ENCODE measurements around the gene MECR. TPM values are rescaled to one million over a fixed set of nuclear protein-coding genes. Genes with fewer than 3 reads are reported as not detected.

The MECR gene
- total RNA-seq, 1 donor from 2014 or later = 28.7 TPM

DNA sequence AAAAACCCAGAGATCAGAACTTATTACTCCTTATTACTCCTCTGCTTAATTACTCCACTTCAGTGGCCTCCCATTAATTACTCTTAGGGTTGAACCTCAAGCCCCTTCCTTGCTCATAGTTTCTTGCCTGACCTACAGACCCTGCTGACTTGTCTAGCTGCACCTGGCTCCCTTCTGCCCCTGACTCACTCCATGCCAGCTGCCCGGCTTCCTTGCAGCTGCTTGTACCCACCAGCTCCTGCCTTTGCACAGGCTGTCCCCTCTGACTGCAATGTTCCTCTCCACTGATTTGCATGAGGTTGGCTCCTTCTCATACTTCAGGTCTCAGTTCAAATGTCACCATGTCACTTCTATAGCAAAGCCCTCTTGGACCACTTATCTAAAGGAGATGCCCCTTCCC is 3.7 kb upstream of the MECR start:
- TF ChIP-seq, protein P1, sequence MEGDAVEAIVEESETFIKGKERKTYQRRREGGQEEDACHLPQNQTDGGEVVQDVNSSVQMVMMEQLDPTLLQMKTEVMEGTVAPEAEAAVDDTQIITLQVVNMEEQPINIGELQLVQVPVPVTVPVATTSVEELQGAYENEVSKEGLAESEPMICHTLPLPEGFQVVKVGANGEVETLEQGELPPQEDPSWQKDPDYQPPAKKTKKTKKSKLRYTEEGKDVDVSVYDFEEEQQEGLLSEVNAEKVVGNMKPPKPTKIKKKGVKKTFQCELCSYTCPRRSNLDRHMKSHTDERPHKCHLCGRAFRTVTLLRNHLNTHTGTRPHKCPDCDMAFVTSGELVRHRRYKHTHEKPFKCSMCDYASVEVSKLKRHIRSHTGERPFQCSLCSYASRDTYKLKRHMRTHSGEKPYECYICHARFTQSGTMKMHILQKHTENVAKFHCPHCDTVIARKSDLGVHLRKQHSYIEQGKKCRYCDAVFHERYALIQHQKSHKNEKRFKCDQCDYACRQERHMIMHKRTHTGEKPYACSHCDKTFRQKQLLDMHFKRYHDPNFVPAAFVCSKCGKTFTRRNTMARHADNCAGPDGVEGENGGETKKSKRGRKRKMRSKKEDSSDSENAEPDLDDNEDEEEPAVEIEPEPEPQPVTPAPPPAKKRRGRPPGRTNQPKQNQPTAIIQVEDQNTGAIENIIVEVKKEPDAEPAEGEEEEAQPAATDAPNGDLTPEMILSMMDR (conservative IDR thresholded peaks at IDR 0.05) = no peak
- no peaks in the 10 kb centered on the region for H3K9me3 Mint-ChIP-seq
- peaks cover 40% of the 10 kb centered on the region for H3K27me3 Mint-ChIP-seq
- no peak for DNase-seq (ENCODE audit: extremely low spot score, unreplicated experiment)
- H3K4me3 Mint-ChIP-seq = no peak overlapping the region
- peaks cover 28% of the 10 kb centered on the region for H3K4me1 Mint-ChIP-seq (ENCODE audit: unreplicated experiment)
- H3K27ac Mint-ChIP-seq = peak overlapping the region; percentile 12
- no peaks in the 10 kb centered on the region for H3K36me3 Mint-ChIP-seq

DNA sequence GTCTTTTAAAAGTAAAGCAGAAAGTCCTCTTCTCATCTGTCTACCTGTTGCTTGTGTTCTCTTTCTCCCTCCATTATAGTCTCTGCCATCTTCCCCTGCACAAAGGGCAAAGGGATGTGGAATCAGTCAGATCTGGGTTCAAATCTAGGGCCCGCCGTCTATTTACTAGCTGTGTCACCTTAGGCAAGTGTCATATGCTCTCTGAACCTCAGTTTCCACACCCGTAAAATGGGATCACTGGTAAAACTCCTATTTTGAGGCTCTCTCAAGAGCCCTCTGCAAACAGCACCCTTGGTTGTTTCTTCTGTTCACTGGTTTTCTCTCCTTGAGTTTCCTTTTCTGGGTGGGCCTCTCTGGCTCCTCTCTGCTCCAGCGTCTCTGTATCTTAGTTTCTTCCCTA is 3.0 kb upstream of the MECR start:
- Mint-ChIP-seq H3K27ac (peak overlapping the region; percentile 12), H3K4me1 (ENCODE audit: unreplicated experiment) (peaks cover 23% of the 10 kb centered on the region), H3K4me3 (peak overlapping the region; percentile 28), H3K36me3 (no peaks in the 10 kb centered on the region), H3K9me3 (no peaks in the 10 kb centered on the region), H3K27me3 (peaks cover 34% of the 10 kb centered on the region)
- TF ChIP-seq, protein P1 (conservative IDR thresholded peaks at IDR 0.05) = no peak
- DNase-seq (ENCODE audit: extremely low spot score, unreplicated experiment) = no peak

DNA sequence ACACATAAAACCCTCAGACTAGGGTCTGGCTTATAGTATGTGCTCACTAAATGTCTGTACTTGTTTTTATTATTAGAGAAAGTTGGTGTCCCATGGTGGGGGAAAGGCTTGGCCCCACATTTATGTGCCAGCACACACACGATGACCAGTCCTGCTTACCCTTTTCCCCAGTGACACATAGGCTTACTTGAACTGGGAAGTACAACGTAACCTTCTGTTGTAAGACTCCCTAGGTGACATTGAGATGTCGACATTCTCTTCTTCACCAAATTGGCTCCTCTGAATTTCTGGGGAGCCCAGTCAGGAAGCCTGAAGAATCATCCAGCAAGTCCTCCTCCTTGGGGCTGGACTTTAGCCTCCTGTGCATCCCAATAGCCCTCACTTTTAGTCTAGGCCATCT is 1.7 kb upstream of the MECR start:
- Mint-ChIP-seq H3K27me3 (peaks cover 29% of the 10 kb centered on the region), H3K4me1 (ENCODE audit: unreplicated experiment) (peaks cover 20% of the 10 kb centered on the region), H3K27ac (no peak overlapping the region), H3K4me3 (no peak overlapping the region), H3K36me3 (no peaks in the 10 kb centered on the region), H3K9me3 (no peaks in the 10 kb centered on the region)
- TF ChIP-seq, protein P1 (conservative IDR thresholded peaks at IDR 0.05) = no peak
- DNase-seq (ENCODE audit: extremely low spot score, unreplicated experiment) = no peak

DNA sequence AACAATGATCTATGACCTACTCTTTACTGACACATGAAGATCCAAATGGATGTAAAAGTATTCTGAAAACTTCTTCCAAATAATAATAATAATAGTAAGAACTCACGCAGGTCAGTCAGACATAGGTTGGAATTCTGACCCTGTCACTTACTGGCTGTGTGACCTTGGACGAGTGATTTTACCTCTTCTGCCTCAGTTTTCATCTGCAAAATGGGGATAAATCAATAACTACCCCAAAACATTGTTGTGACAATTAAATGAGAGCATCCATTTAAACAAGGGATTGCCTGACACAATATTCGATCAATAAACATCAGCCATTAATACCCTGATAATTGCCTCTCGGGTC is 556 bp downstream of the MECR start:
- Mint-ChIP-seq H3K36me3 (no peaks in the 10 kb centered on the region), H3K4me3 (peak overlapping the region; percentile 93), H3K27me3 (peaks cover 17% of the 10 kb centered on the region), H3K27ac (peak overlapping the region; percentile 95), H3K9me3 (no peaks in the 10 kb centered on the region), H3K4me1 (ENCODE audit: unreplicated experiment) (peaks cover 14% of the 10 kb centered on the region)
- TF ChIP-seq, protein P1 (conservative IDR thresholded peaks at IDR 0.05) = no peak
- DNase-seq (ENCODE audit: extremely low spot score, unreplicated experiment) = no peak

DNA sequence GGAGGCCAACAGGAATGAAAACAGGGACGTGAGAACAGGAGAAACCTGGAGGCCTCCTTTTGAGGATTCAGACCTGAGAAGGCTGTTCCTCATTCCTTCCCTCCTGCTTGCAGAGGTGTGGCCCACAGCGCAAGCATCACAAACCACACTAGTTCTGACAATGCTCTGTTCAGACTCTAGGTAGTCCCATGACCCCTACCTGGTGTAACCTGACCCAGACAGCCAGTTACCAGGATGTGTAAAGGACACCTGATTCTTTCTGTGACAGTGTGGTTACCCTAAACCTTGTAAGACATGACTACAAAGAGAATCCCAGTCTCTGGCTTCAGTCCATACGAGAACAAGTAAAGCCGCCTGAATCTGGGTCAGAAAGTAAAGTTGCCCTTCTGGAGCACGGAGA is 3.2 kb downstream of the MECR start:
- Mint-ChIP-seq H3K27ac (peak overlapping the region; percentile 99), H3K9me3 (no peaks in the 10 kb centered on the region), H3K4me1 (ENCODE audit: unreplicated experiment) (peaks cover 22% of the 10 kb centered on the region), H3K4me3 (peak overlapping the region; percentile 34), H3K36me3 (peaks cover 4% of the 10 kb centered on the region), H3K27me3 (no peaks in the 10 kb centered on the region)
- no peak for DNase-seq (ENCODE audit: extremely low spot score, unreplicated experiment)
- TF ChIP-seq, protein P1 (conservative IDR thresholded peaks at IDR 0.05) = no peak

DNA sequence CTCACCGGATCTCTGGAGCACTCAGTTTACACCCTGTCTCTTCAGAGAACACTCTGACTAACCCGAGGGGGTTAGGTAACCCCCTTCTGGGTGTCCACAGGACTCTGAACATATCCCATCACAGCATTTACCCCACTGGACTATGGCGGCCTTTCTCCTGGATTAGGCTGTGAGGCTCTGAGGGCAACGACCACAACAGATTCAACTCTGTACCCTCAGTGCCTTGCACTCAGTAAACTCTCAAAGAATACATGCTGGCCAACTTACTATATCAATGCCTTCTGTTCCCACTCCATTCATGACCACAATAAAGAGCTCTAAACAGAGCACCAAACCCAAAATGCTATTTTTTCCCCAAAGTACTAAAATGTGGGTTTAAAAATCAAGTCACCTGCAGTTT is 5.4 kb downstream of the MECR start:
- Mint-ChIP-seq H3K27me3 (no peaks in the 10 kb centered on the region), H3K27ac (no peak overlapping the region), H3K36me3 (peaks cover 11% of the 10 kb centered on the region), H3K4me3 (no peak overlapping the region), H3K9me3 (no peaks in the 10 kb centered on the region), H3K4me1 (ENCODE audit: unreplicated experiment) (peaks cover 15% of the 10 kb centered on the region)
- no peak for DNase-seq (ENCODE audit: extremely low spot score, unreplicated experiment)
- TF ChIP-seq, protein P1 (conservative IDR thresholded peaks at IDR 0.05) = no peak

Data from type B pancreatic cell (in vitro differentiated cells).